ENCODE measurements around the gene RPN1.

RPN1 gene

DNA sequence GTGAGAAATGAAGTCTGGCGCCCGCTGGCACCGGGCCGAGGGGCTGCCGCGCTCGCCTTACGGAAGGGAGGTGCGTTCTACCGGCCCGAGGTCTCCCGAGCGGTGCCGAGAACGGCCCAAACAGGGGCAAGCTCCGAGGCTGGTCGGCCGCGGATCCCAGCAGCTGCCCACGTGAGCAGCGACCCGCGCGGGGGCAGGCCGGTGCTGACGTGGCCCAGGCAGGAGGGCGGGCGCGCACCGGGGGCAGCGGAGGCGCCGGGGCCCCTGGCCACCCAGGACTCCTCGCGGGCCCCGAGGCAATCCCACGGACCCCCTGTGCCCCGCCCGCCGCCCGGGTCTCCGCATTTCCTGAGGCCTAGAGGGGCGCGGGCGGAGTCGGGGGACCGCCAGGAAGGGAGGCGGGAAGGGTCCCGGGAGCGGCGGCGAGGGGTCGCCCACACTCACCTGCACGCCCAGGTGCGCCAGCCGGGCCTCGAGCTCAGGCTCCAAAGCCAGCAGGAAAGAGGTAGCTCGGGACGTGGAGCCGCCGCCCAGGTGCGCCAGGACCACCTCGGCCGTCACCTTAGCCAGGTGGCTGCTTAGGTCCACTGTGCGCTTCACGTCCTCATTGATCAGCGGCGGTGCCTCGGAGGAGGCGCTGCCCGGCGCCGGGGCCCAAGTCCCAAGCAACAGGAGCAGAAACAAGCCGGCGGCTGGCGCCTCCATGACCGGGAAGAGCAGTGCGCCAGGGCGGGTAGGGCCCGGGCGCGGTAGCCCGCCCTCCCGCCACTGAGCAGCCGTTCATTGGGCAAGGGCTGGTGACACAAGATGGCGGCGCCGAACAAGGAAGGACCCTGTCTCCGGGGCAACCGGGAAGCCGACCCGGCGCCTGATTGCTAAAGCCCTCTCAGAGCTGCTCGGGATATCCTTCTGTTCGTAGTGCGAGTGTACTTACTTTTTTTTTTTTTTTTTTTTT lies at the start of gene RPN1:
Gene RPN1 (minus strand): TSS at position 723 of the 955 bp plus-strand sequence. CDS start 18 bp downstream, at position 705.
- peaks cover 56% of the 10 kb centered on the region for H3K79me2 ChIP-seq (ENCODE audit: insufficient read depth, low read length)
- peak within 1 kb of the TSS; percentile 89 for H3K27ac ChIP-seq (ENCODE audit: low read length)
- peaks cover 16% of the 10 kb centered on the region for H3K36me3 ChIP-seq (ENCODE audit: insufficient read depth, low read length)
- H3K4me2 ChIP-seq (ENCODE audit: insufficient read depth, low read length) = peak within 1 kb of the TSS; percentile 97
- peaks cover 42% of the 10 kb centered on the region for H4K20me1 ChIP-seq (ENCODE audit: insufficient read depth, low read length)
- peak; percentile 95 for ATAC-seq (ENCODE audit: insufficient read depth, low read depth)
- no peaks in the 10 kb centered on the region for H3K27me3 ChIP-seq (ENCODE audit: insufficient read depth, low read length, poor library complexity)
- H3K4me1 ChIP-seq (ENCODE audit: insufficient read depth, low read length) = peaks cover 51% of the 10 kb centered on the region
- peak within 1 kb of the TSS; percentile 85 to 99 for H3K4me3 ChIP-seq (ENCODE audit: low read depth in 1 of 2, low read length in 2 of 2)
- peak; percentile 97 for DNase-seq
- H3K9me3 ChIP-seq (ENCODE audit: insufficient read depth, low read length, severe bottlenecking) = peaks cover 3% of the 10 kb centered on the region
- TF ChIP-seq, protein P1, sequence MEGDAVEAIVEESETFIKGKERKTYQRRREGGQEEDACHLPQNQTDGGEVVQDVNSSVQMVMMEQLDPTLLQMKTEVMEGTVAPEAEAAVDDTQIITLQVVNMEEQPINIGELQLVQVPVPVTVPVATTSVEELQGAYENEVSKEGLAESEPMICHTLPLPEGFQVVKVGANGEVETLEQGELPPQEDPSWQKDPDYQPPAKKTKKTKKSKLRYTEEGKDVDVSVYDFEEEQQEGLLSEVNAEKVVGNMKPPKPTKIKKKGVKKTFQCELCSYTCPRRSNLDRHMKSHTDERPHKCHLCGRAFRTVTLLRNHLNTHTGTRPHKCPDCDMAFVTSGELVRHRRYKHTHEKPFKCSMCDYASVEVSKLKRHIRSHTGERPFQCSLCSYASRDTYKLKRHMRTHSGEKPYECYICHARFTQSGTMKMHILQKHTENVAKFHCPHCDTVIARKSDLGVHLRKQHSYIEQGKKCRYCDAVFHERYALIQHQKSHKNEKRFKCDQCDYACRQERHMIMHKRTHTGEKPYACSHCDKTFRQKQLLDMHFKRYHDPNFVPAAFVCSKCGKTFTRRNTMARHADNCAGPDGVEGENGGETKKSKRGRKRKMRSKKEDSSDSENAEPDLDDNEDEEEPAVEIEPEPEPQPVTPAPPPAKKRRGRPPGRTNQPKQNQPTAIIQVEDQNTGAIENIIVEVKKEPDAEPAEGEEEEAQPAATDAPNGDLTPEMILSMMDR (IDR thresholded peaks at IDR 0.05; ENCODE audit: borderline replicate concordance, extremely low read depth, low read length, poor library complexity, severe bottlenecking) = no peak
- TF ChIP-seq EZH2 (IDR thresholded peaks at IDR 0.05; ENCODE audit: borderline replicate concordance, low read depth, low read length, severe bottlenecking) = no peak
- peak within 1 kb of the TSS; percentile 95 for H2AFZ ChIP-seq (ENCODE audit: low read depth, low read length)
- H3K9ac ChIP-seq (ENCODE audit: low read depth, low read length) = peak within 1 kb of the TSS; percentile 91

DNA sequence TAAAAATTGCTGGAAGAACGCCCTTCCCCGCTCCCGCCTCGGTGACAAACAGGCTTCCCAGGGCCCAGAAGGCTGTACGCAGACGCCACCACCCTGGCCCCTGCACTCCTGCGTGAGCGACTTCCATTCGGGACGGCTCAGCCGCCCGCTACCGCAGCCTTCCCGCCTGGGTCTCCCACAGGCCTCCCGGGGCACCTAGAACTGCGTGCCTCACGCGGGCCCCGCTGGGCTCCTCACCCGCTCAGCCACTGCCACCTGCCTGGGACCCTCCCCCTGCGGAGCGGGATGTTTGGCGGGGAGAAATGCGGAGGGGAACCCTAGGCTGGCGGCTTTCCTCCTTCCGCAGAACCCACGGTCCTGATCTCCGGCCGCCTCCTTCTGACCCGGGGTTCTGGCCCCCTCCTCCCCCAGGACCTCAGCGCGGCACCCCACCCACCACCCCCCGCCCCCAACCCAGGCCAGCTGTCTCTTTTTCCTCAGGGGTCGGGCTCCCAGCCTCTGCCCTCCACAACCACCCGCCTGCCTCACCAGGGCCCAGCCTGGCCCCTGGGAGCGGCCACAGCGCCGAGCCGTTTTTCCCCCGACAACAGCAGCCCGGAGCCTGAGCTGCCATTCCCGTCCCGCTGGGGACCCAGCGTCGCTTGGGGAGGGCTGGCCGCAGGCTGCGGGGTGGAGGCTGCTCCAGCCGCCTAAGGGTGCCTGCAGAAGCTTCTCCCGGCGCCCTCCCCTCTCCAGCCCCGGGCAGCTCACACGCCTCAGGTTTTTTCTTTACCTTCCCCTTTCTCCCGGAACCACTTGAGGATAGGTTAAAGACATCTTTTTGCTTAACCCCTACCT lies 47.8 kb upstream of the RPN1 start:
- Histone ChIP-seq H3K4me3 (ENCODE audit: low read depth in 1 of 2, low read length in 2 of 2) (no peak overlapping the region), H3K27ac (ENCODE audit: low read length) (no peak overlapping the region)
- ATAC-seq (ENCODE audit: insufficient read depth, low read depth) = no peak

DNA sequence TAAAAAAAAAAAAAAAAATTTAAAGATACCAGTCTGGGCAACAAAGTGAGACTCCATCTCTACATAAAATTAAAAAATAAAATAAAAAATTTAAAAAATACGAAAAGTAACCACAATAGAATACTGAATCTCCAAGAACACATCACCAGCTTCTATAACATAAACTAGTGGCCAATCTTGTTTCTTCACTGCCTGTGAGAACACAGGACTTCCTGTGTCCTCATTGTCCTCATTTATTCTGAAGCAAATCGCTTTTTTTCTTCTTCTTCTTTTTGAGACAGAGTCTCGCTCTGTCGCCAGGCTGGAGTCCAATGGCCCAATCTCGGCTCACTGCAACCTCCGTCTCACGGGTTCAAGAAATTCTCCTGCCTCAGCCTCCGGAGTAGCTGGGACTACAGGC lies 46.7 kb upstream of the RPN1 start:
- ATAC-seq (ENCODE audit: insufficient read depth, low read depth) = no peak
- no peak overlapping the region for H2AFZ ChIP-seq (ENCODE audit: low read depth, low read length)
- no peak overlapping the region for H3K27ac ChIP-seq (ENCODE audit: low read length)
- no peaks in the 10 kb centered on the region for H3K27me3 ChIP-seq (ENCODE audit: insufficient read depth, low read length, poor library complexity)
- H3K4me1 ChIP-seq (ENCODE audit: insufficient read depth, low read length) = no peaks in the 10 kb centered on the region
- H3K4me3 ChIP-seq (ENCODE audit: low read depth in 1 of 2, low read length in 2 of 2) = no peak overlapping the region
- H3K79me2 ChIP-seq (ENCODE audit: insufficient read depth, low read length) = no peaks in the 10 kb centered on the region
- H3K9me3 ChIP-seq (ENCODE audit: insufficient read depth, low read length, severe bottlenecking) = no peaks in the 10 kb centered on the region
- H3K4me2 ChIP-seq (ENCODE audit: insufficient read depth, low read length) = no peak overlapping the region
- TF ChIP-seq, protein P1 (IDR thresholded peaks at IDR 0.05; ENCODE audit: borderline replicate concordance, extremely low read depth, low read length, poor library complexity, severe bottlenecking) = no peak
- TF ChIP-seq EZH2 (IDR thresholded peaks at IDR 0.05; ENCODE audit: borderline replicate concordance, low read depth, low read length, severe bottlenecking) = no peak
- no peak for DNase-seq
- H4K20me1 ChIP-seq (ENCODE audit: insufficient read depth, low read length) = no peaks in the 10 kb centered on the region
- no peak overlapping the region for H3K9ac ChIP-seq (ENCODE audit: low read depth, low read length)
- no peaks in the 10 kb centered on the region for H3K36me3 ChIP-seq (ENCODE audit: insufficient read depth, low read length)

More for the DNA sequence above, 47.8 kb upstream of the RPN1 start:
- H3K36me3 ChIP-seq (ENCODE audit: insufficient read depth, low read length) = no peaks in the 10 kb centered on the region
- DNase-seq = no peak
- H3K9ac ChIP-seq (ENCODE audit: low read depth, low read length) = no peak overlapping the region
- no peaks in the 10 kb centered on the region for H3K4me1 ChIP-seq (ENCODE audit: insufficient read depth, low read length)
- H3K9me3 ChIP-seq (ENCODE audit: insufficient read depth, low read length, severe bottlenecking) = no peaks in the 10 kb centered on the region
- H4K20me1 ChIP-seq (ENCODE audit: insufficient read depth, low read length) = no peaks in the 10 kb centered on the region
- H3K27me3 ChIP-seq (ENCODE audit: insufficient read depth, low read length, poor library complexity) = no peaks in the 10 kb centered on the region
- TF ChIP-seq EZH2 (IDR thresholded peaks at IDR 0.05; ENCODE audit: borderline replicate concordance, low read depth, low read length, severe bottlenecking) = no peak
- TF ChIP-seq, protein P1 (IDR thresholded peaks at IDR 0.05; ENCODE audit: borderline replicate concordance, extremely low read depth, low read length, poor library complexity, severe bottlenecking) = no peak
- H3K79me2 ChIP-seq (ENCODE audit: insufficient read depth, low read length) = no peaks in the 10 kb centered on the region
- H3K4me2 ChIP-seq (ENCODE audit: insufficient read depth, low read length) = no peak overlapping the region
- no peak overlapping the region for H2AFZ ChIP-seq (ENCODE audit: low read depth, low read length)

Data from DND-41 (cell line).